A673 (cell line): ENCODE results near the gene DIPK1C. TPM values are rescaled to one million over a fixed set of nuclear protein-coding genes. Genes with fewer than 3 reads are reported as not detected.

ENCODE experiments used
- BruUV-seq: library from RNA; stranded (reverse); fragments of 400-500 nt; replicated peaks from 2 replicates; lab custom pipeline; 2021; lab: Mats Ljungman, UMichigan
- CTCF ChIA-PET: fragments of 300-600 bp; sonication (Branson Sonifier 250); formaldehyde crosslinking; loops from one replicate; lab custom pipeline; 2022; ENCODE audit warnings: antibody characterized with exemption; lab: Charles Lee
- POLR2A ChIA-PET: fragments of 300-600 bp; sonication (Branson Sonifier 250); formaldehyde crosslinking; loops from one replicate; lab custom pipeline; 2022; ENCODE audit warnings: antibody characterized with exemption; ENCODE audit not compliant: low non-redundant PET; lab: Charles Lee
- DNase-seq: peaks from one replicate; pipeline ENCODE4 v3.0.0-alpha.2; 2015; ENCODE audit warnings: low spot score
- H3K27ac ChIP-seq: fragments of 200-600 bp; sonication (generic); 2 replicates; pipeline ENCODE4 v1.5.1; 2016; ENCODE audit warnings: mixed run types, low read depth, mild to moderate bottlenecking, mixed read lengths, antibody characterized with exemption, low read length; ENCODE audit not compliant: poor library complexity, severe bottlenecking
- H3K27me3 ChIP-seq: fragments of 200-600 bp; sonication (generic); replicated peaks from 2 replicates; pipeline ENCODE4 v1.6.1; 2017; ENCODE audit warnings: mixed run types, low read depth, mild to moderate bottlenecking, mixed read lengths, antibody characterized with exemption, low read length; ENCODE audit not compliant: insufficient read depth, poor library complexity
- H3K36me3 ChIP-seq: fragments of 200-600 bp; sonication (generic); 2 replicates; pipeline ENCODE4 v1.6.1; 2016; ENCODE audit warnings: mixed run types, mild to moderate bottlenecking, mixed read lengths, antibody characterized with exemption, low read length; ENCODE audit not compliant: insufficient read depth, poor library complexity, severe bottlenecking
- H3K4me1 ChIP-seq: fragments of 200-600 bp; sonication (generic); 2 replicates; pipeline ENCODE4 v1.6.1; 2017; ENCODE audit warnings: mixed run types, mild to moderate bottlenecking, mixed read lengths, antibody characterized with exemption, low read length; ENCODE audit not compliant: insufficient read depth, poor library complexity, severe bottlenecking
- H3K4me3 ChIP-seq: fragments of 200-600 bp; sonication (generic); 2 replicates; pipeline ENCODE4 v1.5.1; 2016; ENCODE audit warnings: low read depth, mixed run types, mild to moderate bottlenecking, mixed read lengths, low read length; ENCODE audit not compliant: poor library complexity, severe bottlenecking
- H3K9me3 ChIP-seq: fragments of 200-600 bp; sonication (generic); 2 replicates; pipeline ENCODE4 v1.6.1; 2016; ENCODE audit warnings: mixed run types, low read depth, mild to moderate bottlenecking, mixed read lengths, antibody characterized with exemption, low read length; ENCODE audit not compliant: poor library complexity, severe bottlenecking
- CTCF ChIP-seq: fragments of 300-800, 200-600 bp; sonication (generic); conservative IDR thresholded peaks from 2 replicates; pipeline ENCODE4 v1.5.1; 2017; ENCODE audit warnings: low read depth, mild to moderate bottlenecking, antibody characterized with exemption, low read length, moderate library complexity, mixed read lengths
- EZH2 ChIP-seq: fragments of 200-600 bp; sonication (generic); IDR thresholded peaks from 2 replicates; pipeline ENCODE4 v1.6.1; 2017; ENCODE audit warnings: borderline replicate concordance, low read depth, mild to moderate bottlenecking, mixed read lengths, antibody characterized with exemption, low read length; ENCODE audit not compliant: poor library complexity, severe bottlenecking
- intact Hi-C: fragments of 100-400 bp; cut with micrococcal nuclease; formaldehyde crosslinking; loops from one replicate; pipeline ENCODE4 v1.10.0; 2022; ENCODE audit not compliant: unreplicated experiment
- total RNA-seq: library from RNA; stranded (reverse); gene quantifications from 2 replicates; pipeline ENCODE4 v1.2.3, GENCODE V29; 2021

DIPK1C gene
- total RNA-seq, 1 experiment from 2014 or later, result not detected

DNA sequence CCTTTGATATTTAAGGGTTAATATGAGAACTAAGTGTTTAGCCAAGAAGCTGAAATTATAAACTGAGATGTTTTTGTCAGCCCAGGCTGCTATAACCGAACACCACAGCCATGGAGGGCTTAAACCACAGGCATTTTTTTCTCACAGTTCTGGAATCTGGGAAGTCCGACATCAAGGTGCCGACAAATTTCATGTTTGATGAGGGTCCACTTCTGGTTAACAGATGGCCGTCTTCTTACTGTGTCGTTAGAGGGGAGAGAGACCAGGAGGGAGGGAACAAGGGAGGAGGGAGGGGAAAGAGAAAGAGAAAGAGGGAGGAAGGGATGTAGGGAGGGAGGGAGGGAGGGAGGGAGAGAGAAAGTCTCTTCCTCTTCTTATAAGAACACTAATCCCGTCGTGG is 32.6 kb upstream of the DIPK1C start:
- intact Hi-C loops, result loop anchor here (10.0 kb wide), 1 partner anchor 295 kb away; no protein-coding TSS in a partner anchor
- no peak overlapping the region for H3K27ac ChIP-seq
- H3K9me3 ChIP-seq, result no peaks in the 10 kb centered on the region
- no TSS peak for BruUV-seq
- H3K4me3 ChIP-seq, result no peak overlapping the region
- peaks cover 23% of the 10 kb centered on the region for H3K27me3 ChIP-seq
- H3K4me1 ChIP-seq, result no peaks in the 10 kb centered on the region
- ChIA-PET CTCF (interaction anchor here (0.7 kb wide), 1 partner anchor 72 kb away, joined by 3 read pairs; no protein-coding TSS in a partner anchor), POLR2A (no interaction called here)
- TF ChIP-seq CTCF, result no peak
- TF ChIP-seq EZH2, result no peak
- no peaks in the 10 kb centered on the region for H3K36me3 ChIP-seq
- no peak for DNase-seq

GRCh38 chr18:74488864-74489263 is 31.8 kb upstream of the DIPK1C start:
- intact Hi-C loops, result no loop called here
- CTCF ChIA-PET, result no interaction called here

GRCh38 chr18:74488354-74488753 is 31.2 kb upstream of the DIPK1C start:
- ChIA-PET CTCF (no interaction called here), POLR2A (no interaction called here)
- no peaks in the 10 kb centered on the region for H3K9me3 ChIP-seq
- intact Hi-C loops, result no loop called here
- H3K27me3 ChIP-seq, result peaks cover 24% of the 10 kb centered on the region
- no peaks in the 10 kb centered on the region for H3K4me1 ChIP-seq
- no TSS peak for BruUV-seq
- H3K4me3 ChIP-seq, result no peak overlapping the region
- no peak for DNase-seq
- H3K36me3 ChIP-seq, result no peaks in the 10 kb centered on the region
- TF ChIP-seq EZH2, result no peak
- TF ChIP-seq CTCF, result no peak
- H3K27ac ChIP-seq, result no peak overlapping the region

More at GRCh38 chr18:74488864-74489263, 31.8 kb upstream of the DIPK1C start:
- no peaks in the 10 kb centered on the region for H3K4me1 ChIP-seq
- H3K9me3 ChIP-seq, result no peaks in the 10 kb centered on the region
- no peak overlapping the region for H3K4me3 ChIP-seq
- BruUV-seq, result no TSS peak
- peaks cover 24% of the 10 kb centered on the region for H3K27me3 ChIP-seq
- DNase-seq, result no peak
- POLR2A ChIA-PET, result no interaction called here
- TF ChIP-seq EZH2 (no peak), CTCF (no peak)
- no peak overlapping the region for H3K27ac ChIP-seq
- no peaks in the 10 kb centered on the region for H3K36me3 ChIP-seq
